HG02759 (cell line): ENCODE results near the gene SPTBN4.
"Not testable (repeated sequence)": the region's sequence is repeated elsewhere in the genome, so short reads cannot be mapped to it uniquely, and the experiment has no call there.

Experiments
- ATAC-seq: cut with Tn5 transposase; IDR thresholded peaks from one replicate; pipeline ENCODE4 v1.9.1; 2021; ENCODE audit warnings: mild to moderate bottlenecking, moderate library complexity; ENCODE audit not compliant: unreplicated experiment

Gene SPTBN4

GRCh38 chr19:40613690-40614621, 147.2 kb downstream of the SPTBN4 start:
- peak; percentile 49 for ATAC-seq

GRCh38 chr19:40614622-40615411, 148.0 kb downstream of the SPTBN4 start:
- no peak for ATAC-seq

GRCh38 chr19:40616178-40616577, 149.4 kb downstream of the SPTBN4 start:
- no peak for ATAC-seq

GRCh38 chr19:40616941-40617340, 150.1 kb downstream of the SPTBN4 start:
- no peak for ATAC-seq

DNA sequence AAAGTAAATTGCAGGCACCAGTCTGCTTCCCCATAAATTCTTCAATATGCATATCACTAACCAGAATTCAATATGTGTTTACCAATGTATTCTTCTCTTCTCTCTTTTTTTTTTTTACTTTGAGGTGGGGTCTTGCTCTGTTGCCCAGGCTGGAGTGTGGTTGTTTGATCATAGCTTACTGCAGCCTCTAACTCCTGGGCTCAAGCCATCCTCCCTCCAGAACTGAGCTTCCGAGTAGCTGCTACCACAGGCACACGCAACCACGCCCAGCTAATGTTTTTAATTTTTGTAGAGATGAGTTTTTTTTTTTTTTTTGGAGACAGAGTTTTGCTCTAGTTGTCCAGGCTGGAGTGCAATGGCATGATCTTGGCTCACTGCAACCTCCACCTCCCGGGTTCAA, 151.2 kb downstream of the SPTBN4 start:
- ATAC-seq = no peak

DNA sequence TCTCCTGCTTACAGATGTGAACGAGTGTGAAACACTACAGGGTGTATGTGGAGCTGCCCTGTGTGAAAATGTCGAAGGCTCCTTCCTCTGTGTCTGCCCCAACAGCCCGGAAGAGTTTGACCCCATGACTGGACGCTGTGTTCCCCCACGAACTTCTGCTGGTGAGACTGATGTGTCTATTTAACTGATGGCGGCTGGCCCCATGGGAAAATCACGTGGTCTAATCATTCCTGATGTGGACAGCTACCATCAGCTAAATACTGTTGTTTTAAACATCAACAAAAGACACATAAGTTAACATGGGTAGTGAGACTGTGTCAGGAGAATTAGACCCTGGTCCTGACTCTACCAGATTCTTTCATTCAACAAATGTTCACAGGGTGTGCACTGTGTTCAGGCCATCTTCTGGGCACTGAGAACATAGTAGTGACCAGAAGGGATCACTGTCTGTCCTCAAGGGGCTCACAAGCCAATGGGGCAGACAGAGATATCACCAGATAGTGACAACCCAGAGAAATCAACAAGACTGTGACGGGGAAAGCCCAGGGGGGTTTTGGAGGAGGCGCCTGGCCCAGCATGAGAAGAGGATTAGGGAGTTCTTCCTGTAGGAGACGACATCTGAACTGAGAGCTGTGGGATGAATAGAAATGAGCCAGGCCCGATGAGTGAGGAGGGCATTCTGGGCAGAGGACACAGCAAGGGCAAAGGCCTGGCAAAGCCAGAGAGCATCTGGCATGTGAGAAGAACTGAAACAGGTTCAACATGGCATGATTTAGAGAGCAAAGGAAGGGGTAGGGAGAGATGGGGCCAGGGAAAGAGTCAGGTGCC, 152.7 kb downstream of the SPTBN4 start:
- ATAC-seq = no peak

DNA sequence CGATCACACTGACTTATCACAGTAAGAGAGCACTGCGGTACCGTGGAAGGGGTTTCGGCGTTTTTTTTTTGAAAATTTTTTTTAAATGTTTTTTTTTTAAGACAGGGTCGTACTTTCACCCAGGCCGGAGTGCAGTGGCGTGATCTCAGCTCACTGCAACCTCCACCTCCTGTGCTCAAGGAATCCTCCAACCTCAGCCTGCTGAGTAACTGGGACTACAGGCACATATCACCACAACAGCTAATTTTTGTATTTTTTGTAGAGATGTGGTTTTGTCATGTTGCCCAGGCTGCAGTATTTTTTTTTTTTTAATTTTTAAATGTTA, 153.3 kb downstream of the SPTBN4 start:
- no peak for ATAC-seq

- no peak for ATAC-seq
Measured at GRCh38 chr19:40621283-40621682, 154.5 kb downstream of the SPTBN4 start.

GRCh38 chr19:40621966-40622772, 155.4 kb downstream of the SPTBN4 start:
- no peak for ATAC-seq

GRCh38 chr19:40622773-40623075, 155.9 kb downstream of the SPTBN4 start:
- no peak for ATAC-seq

DNA sequence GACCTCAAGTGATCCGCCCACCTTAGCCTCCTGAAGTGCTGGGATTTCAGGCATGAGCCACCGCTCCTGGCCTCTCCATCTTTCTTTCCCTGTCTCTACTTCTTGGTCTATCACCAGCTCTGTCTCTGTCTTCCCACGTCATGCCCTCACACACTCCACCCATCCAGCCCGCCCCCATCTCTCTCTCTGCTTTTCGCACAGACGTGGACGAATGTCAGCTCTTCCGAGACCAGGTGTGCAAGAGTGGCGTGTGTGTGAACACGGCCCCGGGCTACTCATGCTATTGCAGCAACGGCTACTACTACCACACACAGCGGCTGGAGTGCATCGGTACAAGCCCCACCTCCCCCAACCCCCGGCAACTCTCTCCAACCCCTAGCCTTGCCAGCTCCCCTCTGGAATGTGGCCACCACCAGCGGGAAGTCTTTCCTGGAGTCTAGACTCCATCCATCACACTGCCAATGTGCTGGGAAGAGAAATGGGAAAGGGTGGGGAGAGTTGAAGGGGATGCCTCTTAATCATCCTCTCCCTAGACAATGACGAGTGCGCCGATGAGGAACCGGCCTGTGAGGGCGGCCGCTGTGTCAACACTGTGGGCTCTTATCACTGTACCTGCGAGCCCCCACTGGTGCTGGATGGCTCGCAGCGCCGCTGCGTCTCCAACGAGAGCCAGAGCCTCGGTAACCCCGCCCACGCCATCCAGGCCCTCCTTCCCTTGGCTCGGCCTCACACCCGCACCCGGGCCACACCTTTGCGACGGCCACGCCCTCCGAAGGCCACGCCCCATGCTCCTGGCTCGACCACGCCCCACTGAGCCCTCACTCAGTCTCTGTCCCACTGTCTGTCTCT, 156.8 kb downstream of the SPTBN4 start:
- ATAC-seq = no peak

GRCh38 chr19:40624369-40625153, 157.8 kb downstream of the SPTBN4 start:
- not testable (repeated sequence) for ATAC-seq

- no peak for ATAC-seq
Measured at GRCh38 chr19:40625406-40626120, 158.8 kb downstream of the SPTBN4 start.
